ENCODE results near the gene SEPTIN14. TPM values are rescaled to one million over a fixed set of nuclear protein-coding genes. Genes with fewer than 3 reads are reported as not detected.

SEPTIN14 gene
- total and polyA plus RNA-seq, 2 of the 4 experiments (the other 2 are of a cell fraction), result not detected

DNA sequence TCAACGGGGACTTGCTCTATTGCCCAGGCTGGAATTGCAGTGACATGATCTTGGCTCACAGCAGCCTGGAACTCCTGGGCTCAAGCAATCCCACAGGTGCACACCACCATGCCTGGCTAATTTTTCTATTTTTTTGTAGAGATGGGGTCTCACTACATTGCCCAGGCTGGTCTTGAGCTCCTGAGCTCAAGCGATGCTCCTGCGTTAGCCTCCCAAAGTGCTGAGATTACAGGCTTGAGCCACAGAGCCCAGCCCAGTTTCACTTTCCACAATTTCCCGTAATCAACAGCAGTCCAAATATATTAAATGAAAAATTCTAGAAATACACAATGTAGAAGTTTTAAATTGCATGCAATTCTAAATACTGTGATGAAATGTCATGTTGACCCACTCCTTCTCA, 24.0 kb downstream of the SEPTIN14 start:
- no peak overlapping the region for H4K8ac ChIP-seq (ENCODE audit: low read depth in 2 of 2, low read length in 2 of 2)
- H3K36me3 ChIP-seq (ENCODE audit: control insufficient read depth, insufficient read depth, low read length), result no peaks in the 10 kb centered on the region
- H4K5ac ChIP-seq (ENCODE audit: low read depth, low read length), result no peak overlapping the region
- H3K27me3 ChIP-seq (ENCODE audit: control insufficient read depth, insufficient read depth, low read length), result no peaks in the 10 kb centered on the region
- H4K91ac ChIP-seq (ENCODE audit: insufficient read depth, low read depth, low read length), result no peak overlapping the region
- intact Hi-C loops (cut with micrococcal nuclease) (no loop called here), in situ Hi-C loops (cut with MboI; ENCODE audit: low sequenced_read_pairs) (no loop called here), dilution Hi-C loops (cut with HindIII; ENCODE audit: low sequenced_read_pairs, unreplicated experiment) (no loop called here)
- no peak overlapping the region for H3K14ac ChIP-seq (replicated peaks; ENCODE audit: low read depth, low read length)
- no peak overlapping the region for H2BK15ac ChIP-seq (ENCODE audit: low read depth, low read length)
- H3K18ac ChIP-seq (ENCODE audit: low read depth, low read length), result no peak overlapping the region
- no peak overlapping the region for H3K9ac ChIP-seq (ENCODE audit: low read depth, low read length)
- H3K56ac ChIP-seq (ENCODE audit: extremely low read depth, insufficient read depth, low read length), result no peak overlapping the region
- H3K9me1 ChIP-seq (ENCODE audit: insufficient read depth, low read length), result no peaks in the 10 kb centered on the region
- no peaks in the 10 kb centered on the region for H3K4me1 ChIP-seq (ENCODE audit: control insufficient read depth, insufficient read depth, low read length)
- H3K4me3 ChIP-seq (ENCODE audit: insufficient read depth, low read depth, low read length), result no peak overlapping the region
- WGBS, 2 experiments (ENCODE audit: extremely low coverage in 2 of 2, insufficient read length in 1 of 2), result 83 to 100% methylated on average over 1 of the region's 4 CpGs
- H2AFZ ChIP-seq (replicated peaks; ENCODE audit: low read length, poor library complexity), result no peak overlapping the region
- POLR2A ChIA-PET (ENCODE audit: unreplicated experiment), result no interaction called here
- CTCF ChIA-PET, result no interaction called here
- H4K20me1 ChIP-seq (ENCODE audit: insufficient read depth, low read length), result no peaks in the 10 kb centered on the region
- ATAC-seq (ENCODE audit: low read depth) (no peak), DNase-seq (no peak)
- H3K4me2 ChIP-seq (ENCODE audit: low read depth, low read length), result no peak overlapping the region
- H3K23ac ChIP-seq (ENCODE audit: low read depth, low read length), result no peak overlapping the region
- H2BK20ac ChIP-seq (ENCODE audit: low read depth, low read length), result no peak overlapping the region
- no peak overlapping the region for H3K4ac ChIP-seq (ENCODE audit: low read depth, low read length)
- no peak overlapping the region for H2AK9ac ChIP-seq (replicated peaks; ENCODE audit: low read depth, low read length, poor library complexity)
- H2BK120ac ChIP-seq (ENCODE audit: low read depth, low read length), result no peak overlapping the region
- H2BK5ac ChIP-seq (ENCODE audit: low read depth, low read length, poor library complexity, severe bottlenecking), result no peak overlapping the region
- H3K27ac ChIP-seq (ENCODE audit: insufficient read depth, low read length), result no peak overlapping the region
- TF ChIP-seq, protein P1, sequence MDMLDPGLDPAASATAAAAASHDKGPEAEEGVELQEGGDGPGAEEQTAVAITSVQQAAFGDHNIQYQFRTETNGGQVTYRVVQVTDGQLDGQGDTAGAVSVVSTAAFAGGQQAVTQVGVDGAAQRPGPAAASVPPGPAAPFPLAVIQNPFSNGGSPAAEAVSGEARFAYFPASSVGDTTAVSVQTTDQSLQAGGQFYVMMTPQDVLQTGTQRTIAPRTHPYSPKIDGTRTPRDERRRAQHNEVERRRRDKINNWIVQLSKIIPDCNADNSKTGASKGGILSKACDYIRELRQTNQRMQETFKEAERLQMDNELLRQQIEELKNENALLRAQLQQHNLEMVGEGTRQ (IDR thresholded peaks at IDR 0.05; ENCODE audit: low read depth, low read length), result no peak
- TF ChIP-seq MAZ (IDR thresholded peaks at IDR 0.05; ENCODE audit: borderline replicate concordance, low read depth, low read length) (no peak), CHD1 (IDR thresholded peaks at IDR 0.05; ENCODE audit: low read depth, low read length) (no peak), BHLHE40 (IDR thresholded peaks at IDR 0.05; ENCODE audit: low read depth, low read length) (no peak), SMC3 (IDR thresholded peaks at IDR 0.05; ENCODE audit: low read depth, low read length) (no peak), RAD21 (IDR thresholded peaks at IDR 0.05; ENCODE audit: low read length) (no peak)
- TF ChIP-seq, protein P2, sequence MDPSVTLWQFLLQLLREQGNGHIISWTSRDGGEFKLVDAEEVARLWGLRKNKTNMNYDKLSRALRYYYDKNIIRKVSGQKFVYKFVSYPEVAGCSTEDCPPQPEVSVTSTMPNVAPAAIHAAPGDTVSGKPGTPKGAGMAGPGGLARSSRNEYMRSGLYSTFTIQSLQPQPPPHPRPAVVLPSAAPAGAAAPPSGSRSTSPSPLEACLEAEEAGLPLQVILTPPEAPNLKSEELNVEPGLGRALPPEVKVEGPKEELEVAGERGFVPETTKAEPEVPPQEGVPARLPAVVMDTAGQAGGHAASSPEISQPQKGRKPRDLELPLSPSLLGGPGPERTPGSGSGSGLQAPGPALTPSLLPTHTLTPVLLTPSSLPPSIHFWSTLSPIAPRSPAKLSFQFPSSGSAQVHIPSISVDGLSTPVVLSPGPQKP (IDR thresholded peaks at IDR 0.05; ENCODE audit: borderline replicate concordance, low read depth, low read length), result no peak
- no peaks in the 10 kb centered on the region for H3K9me3 ChIP-seq (ENCODE audit: control insufficient read depth, insufficient read depth, low read length)
- no TSS peak for BruUV-seq (replicated peaks)
- H3K79me1 ChIP-seq (ENCODE audit: low read depth in 1 of 2, low read length in 2 of 2), result no peaks in the 10 kb centered on the region
- H2AK5ac ChIP-seq (ENCODE audit: low read depth, low read length), result no peak overlapping the region
